ENCODE results near the gene B3GALNT2.

B3GALNT2 gene

GRCh38 chr1:235454021-235454420 is 50.2 kb downstream of the B3GALNT2 start:
- DNase-seq (ENCODE audit: low spot score): no peak

GRCh38 chr1:235450886-235451483 is 53.3 kb downstream of the B3GALNT2 start:
- DNase-seq (ENCODE audit: low spot score): no peak

GRCh38 chr1:235450433-235450832 is 53.8 kb downstream of the B3GALNT2 start:
- no peak for DNase-seq (ENCODE audit: low spot score)

- DNase-seq (ENCODE audit: low spot score): no peak
Measured at GRCh38 chr1:235448616-235449015, 55.6 kb downstream of the B3GALNT2 start.

- DNase-seq (ENCODE audit: low spot score): peak; percentile 56
Measured at GRCh38 chr1:235442788-235443429, 61.3 kb downstream of the B3GALNT2 start.

GRCh38 chr1:235441159-235441685 is 63.0 kb downstream of the B3GALNT2 start:
- DNase-seq (ENCODE audit: low spot score): no peak

GRCh38 chr1:235434001-235434400 is 70.3 kb downstream of the B3GALNT2 start:
- no peak for DNase-seq (ENCODE audit: low spot score)

- peak; percentile 37 for DNase-seq (ENCODE audit: low spot score)
Measured at GRCh38 chr1:235430991-235431390, 73.3 kb downstream of the B3GALNT2 start.

GRCh38 chr1:235429143-235429542 is 75.1 kb downstream of the B3GALNT2 start:
- no peak for DNase-seq (ENCODE audit: low spot score)

GRCh38 chr1:235427447-235427846 is 76.8 kb downstream of the B3GALNT2 start:
- no peak for DNase-seq (ENCODE audit: low spot score)

- no peak for DNase-seq (ENCODE audit: low spot score)
Measured at GRCh38 chr1:235426680-235427079, 77.6 kb downstream of the B3GALNT2 start.

GRCh38 chr1:235426143-235426542 is 78.1 kb downstream of the B3GALNT2 start:
- no peak for DNase-seq (ENCODE audit: low spot score)

- DNase-seq (ENCODE audit: low spot score): no peak
Measured at GRCh38 chr1:235425357-235425756, 78.9 kb downstream of the B3GALNT2 start.

GRCh38 chr1:235424092-235424491 is 80.2 kb downstream of the B3GALNT2 start:
- DNase-seq (ENCODE audit: low spot score): no peak

- DNase-seq (ENCODE audit: low spot score): no peak
Measured at GRCh38 chr1:235423214-235423652, 81.0 kb downstream of the B3GALNT2 start.

GRCh38 chr1:235421751-235422150 is 82.5 kb downstream of the B3GALNT2 start:
- DNase-seq (ENCODE audit: low spot score): no peak

GRCh38 chr1:235417086-235417697 is 87.1 kb downstream of the B3GALNT2 start:
- DNase-seq (ENCODE audit: low spot score): peak; percentile 82

- peak; percentile 43 for DNase-seq (ENCODE audit: low spot score)
Measured at GRCh38 chr1:235416662-235417049, 87.6 kb downstream of the B3GALNT2 start.

- DNase-seq (ENCODE audit: low spot score): peak; percentile 77
Measured at GRCh38 chr1:235415008-235415904, 89.0 kb downstream of the B3GALNT2 start.

- DNase-seq (ENCODE audit: low spot score): no peak
Measured at GRCh38 chr1:235411489-235412486, 92.5 kb downstream of the B3GALNT2 start.

GRCh38 chr1:235410467-235410866 is 93.8 kb downstream of the B3GALNT2 start:
- DNase-seq (ENCODE audit: low spot score): no peak
